Activated CD8-positive, alpha-beta memory T cell treated with anti-CD3 and anti-CD28 coated beads for 4 hours (primary cell): ENCODE measurements around the gene ARID1A.
"Not testable (repeated sequence)": the region's sequence is repeated elsewhere in the genome, so short reads cannot be mapped to it uniquely, and the experiment has no call there.

ENCODE experiments used
- DNase-seq, 2 donors: peaks; one replicate each; pipeline ENCODE4 v3.0.0-alpha.2; 2020; ENCODE audit warnings: low read depth in 2 of 2

ARID1A gene

DNA sequence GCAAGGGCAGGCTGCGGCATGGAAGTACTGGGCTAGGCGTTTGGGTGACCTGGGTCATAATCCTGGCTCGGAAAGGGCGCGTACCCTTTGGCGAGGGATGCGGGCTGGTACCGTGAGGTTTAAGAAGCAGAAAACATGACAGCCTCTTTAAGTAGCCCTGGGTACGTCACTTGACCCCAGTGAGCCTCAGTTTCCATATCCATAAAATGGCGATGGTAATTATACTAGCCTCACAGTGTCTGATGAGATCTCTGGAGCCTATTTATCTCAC is 92.6 kb downstream of the ARID1A start:
- DNase-seq = no peak

DNA sequence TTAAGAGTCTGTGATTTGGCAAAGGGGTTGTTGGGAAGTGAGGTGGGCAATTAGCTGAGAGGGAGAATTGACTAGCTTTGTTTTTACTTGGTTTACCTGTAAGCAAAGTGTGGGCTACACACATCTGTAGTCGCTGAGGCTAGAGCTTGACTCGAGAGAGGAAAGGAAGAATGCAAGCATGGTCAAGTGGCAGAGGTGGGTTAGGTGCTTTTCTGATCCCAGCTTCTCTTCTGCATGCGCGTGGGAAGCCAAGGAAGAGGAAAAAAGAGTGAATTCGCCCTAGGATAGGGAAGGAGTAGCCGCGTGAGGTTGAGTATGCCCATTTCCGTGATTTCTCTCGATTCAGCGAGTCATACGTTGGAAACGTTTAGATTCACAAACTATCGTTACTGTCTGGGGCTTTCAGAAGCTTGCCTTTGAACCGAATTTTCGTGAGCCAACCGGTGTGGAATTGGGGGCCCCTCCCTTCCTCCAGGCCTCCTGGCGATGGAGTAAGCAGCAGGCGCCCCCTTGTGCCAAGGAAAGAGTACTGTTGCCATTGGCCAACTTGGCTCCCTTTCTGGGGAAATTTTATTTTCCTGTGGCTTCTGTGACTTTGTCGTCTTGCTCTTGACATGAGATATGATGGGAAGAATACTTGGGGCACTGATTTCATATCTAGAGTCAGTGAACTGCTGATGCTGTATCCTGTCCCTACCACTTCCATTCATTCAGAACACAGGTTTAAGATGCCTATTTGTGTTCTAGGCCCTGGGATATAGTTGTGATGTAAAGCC is 93.2 kb downstream of the ARID1A start:
- peak; percentile 71 to 82 for DNase-seq

DNA sequence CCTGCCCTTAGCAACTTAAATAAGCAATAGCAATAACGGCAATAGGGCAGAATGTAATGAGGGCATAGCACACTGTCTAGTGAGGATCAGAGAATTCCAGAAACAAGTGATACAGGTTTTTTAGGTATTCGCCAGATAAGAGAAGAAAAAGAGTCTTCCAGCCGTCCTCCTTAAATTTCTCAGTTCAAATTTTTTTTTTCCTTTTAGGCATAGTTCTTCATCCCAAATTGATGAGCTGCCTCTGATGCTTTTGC is 93.7 kb downstream of the ARID1A start:
- DNase-seq = no peak

DNA sequence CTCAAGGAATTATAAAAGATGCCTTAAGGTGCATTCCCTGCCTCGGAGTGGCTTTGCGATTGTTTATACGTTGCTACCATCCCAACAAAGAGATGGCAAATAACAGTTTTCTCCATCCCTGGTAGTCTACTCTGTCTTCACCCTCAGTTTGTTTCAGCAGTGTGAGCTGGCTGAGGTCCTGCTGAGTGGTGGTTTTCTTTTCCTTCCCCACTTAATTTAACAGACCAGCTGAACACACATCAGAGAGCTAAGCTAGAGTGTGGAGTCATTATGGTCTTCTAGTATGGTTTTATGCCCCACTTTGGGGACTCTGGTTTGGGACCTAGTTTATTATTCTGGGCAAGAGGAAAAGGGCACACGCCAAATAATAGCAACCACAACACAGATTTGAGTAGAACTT is 94.1 kb downstream of the ARID1A start:
- no peak for DNase-seq

DNA sequence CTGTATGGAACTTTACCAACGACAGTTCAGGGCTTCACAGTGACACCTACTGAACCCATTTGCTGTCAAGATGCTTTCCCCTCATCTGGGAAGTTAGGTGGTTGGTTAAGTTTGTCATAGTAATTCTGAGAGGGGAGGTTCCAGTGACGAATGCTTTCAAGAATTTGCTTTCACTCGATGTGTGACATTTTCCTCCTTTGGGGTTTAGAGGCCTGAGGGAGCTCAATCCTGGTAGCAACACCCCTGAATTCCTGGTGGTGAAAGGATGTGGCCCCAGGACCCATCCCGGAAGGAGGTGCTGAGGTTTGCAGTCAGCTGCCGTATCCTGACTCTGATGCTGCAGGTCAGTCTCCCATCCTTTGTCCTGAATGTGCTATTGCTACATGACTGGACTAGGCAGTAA is 94.7 kb downstream of the ARID1A start:
- no peak for DNase-seq

DNA sequence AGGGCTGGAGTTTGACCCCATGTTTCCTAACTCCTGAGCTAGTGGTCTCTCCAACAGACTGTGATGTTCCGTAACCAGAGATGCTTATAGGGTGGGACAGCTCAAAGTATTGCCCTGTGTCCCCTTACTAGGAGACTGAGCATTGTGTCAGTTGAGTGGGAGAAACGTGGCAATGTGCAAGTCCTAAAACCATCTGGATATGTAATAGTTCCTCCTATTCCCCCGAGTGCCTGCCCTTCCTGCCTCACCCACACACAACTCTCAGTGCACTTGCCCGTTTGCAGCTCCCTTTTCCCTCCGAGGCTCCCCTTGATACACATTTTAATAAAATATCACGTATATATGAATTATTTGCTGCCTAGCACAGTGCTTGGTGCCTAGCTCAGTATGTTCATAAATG is 95.3 kb downstream of the ARID1A start:
- no peak for DNase-seq

DNA sequence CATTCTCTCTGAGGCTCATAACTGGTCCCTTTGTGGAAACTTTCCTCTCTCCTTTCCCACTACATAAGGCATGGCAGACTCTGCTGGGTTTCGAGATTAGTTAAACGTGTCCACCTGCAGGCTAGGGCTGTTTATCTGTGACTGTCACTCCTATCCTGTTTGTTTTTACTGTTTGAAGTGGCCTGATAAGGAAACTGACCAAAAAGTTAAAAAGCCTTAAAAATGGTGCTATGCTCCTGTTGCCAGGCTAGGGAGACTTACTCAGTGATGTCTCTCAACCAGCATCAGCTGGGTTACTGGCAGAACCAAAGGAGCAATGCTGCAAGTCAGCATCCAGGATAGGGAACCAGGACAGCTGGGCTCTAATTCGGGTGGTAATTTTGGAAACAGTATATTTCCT is 95.8 kb downstream of the ARID1A start:
- no peak for DNase-seq

DNA sequence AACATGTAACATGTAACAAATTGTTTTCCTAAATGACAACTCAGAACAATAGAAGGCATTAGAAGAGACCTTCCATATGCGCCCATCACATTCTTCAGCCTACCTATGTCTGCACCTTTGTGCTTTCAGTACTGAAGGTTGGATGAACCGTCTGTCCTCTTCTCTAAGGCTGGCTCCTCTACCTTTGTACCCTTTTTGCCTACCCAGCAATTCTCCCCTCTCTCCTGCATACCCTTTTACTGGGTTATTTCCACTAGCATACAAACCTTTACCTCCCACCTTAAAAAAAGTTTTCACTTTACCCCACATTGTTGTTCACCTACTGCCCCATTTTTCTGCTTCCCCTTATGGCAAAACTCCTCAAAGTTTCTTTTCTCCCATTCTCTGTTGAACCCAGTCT is 97.1 kb downstream of the ARID1A start:
- DNase-seq = no peak

DNA sequence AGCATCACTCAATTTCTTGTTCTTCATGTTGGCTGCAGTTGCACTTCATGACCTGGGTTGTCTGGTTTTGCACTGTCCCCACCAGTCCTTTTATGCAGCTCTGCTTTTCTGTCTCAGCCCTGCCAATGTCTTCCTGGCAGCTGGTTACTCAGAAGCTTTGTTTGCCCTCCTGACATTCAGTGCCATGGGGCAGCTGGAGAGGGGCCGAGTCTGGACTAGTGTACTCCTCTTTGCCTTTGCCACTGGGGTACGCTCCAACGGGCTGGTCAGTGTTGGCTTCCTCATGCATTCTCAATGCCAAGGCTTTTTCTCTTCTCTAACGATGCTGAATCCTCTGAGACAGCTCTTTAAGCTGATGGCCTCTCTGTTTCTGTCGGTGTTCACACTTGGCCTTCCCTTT is 98.6 kb downstream of the ARID1A start:
- DNase-seq = no peak

DNA sequence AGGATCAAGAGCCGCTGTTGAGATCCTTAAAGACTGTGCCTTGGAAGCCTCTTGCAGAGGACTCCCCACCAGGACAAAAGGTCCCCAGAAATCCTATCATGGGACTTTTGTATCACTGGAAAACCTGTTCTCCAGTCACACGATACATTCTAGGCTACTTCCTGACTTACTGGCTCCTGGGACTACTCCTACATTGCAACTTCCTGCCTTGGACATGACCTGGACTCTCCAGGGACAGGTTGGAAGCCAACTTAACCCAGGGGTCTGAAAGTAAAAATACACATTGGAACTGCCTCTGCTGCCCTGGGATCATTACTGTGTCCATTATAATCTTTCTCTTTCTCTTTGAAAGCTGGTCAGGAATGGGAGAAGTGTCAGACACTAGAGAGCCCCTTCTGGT is 101.8 kb downstream of the ARID1A start:
- no peak for DNase-seq

DNA sequence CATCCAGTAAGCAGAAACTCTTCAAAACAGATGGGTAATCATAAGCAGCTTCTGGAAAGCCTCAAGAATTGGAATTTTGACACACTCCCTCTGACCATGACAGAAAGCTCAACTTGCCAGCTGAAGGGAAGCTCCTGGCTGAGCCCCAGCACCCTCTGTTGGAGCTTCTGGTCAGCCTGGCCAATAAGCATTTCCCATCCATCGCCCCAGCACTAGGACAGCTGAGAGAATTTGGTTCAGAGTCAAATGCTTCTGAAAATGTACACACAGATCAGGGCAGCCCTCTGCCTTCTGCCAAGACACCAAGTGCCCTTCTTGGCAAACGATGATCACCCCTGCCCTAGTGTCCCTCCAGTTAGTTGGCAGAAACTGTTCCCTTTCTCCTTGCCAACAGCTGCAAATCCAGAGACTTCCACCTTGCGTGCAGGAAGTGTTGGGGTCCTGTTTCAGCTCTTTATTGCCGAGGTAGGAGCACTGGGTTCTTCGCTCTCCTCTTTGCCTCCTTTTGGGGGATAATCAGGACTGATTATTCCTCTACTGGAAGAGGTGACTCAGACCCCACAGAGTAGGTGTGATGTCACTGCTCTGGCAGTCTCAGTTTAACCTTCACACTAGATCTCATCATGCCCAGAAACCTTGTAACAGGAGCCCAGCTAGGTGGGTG is 103.8 kb downstream of the ARID1A start:
- no peak for DNase-seq

DNA sequence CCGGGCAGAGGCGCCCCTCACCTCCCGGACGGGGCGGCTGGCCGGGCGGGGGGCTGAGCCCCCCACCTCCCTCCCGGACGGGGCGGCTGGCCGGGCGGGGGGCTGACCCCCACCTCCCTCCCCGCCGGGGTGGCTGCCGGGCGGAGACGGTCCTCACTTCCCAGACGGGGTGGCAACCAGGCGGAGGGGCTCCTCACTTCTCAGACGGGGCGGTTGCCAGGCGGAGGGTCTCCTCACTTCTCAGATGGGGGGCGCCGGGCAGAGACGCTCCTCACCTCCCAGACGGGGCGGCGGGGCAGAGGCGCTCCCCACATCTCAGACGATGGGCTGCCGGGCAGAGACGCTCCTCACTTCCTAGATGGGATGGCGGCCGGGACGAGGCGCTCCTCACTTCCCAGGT is 108.1 kb downstream of the ARID1A start:
- DNase-seq = not testable (repeated sequence)

DNA sequence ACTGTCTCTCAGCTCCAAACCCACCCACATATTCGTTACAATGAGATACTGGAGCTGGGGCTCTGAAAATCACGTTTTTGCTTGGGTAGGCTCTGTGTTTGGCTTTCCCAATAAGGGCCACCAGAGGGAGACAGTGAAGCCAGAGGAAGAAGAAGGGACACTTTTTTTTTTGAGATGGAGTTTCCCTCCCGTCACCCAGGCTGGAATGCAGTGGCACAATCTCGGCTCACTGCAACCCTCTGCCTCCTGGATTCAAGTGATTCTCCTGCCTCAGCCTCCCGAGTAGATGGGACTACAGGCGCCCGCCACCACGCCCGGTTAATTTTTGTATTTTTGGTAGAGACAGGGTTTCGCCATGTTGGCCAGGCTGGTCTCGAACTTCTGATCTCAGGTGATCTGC is 114.3 kb downstream of the ARID1A start:
- peak; percentile 52 to 68 for DNase-seq

DNA sequence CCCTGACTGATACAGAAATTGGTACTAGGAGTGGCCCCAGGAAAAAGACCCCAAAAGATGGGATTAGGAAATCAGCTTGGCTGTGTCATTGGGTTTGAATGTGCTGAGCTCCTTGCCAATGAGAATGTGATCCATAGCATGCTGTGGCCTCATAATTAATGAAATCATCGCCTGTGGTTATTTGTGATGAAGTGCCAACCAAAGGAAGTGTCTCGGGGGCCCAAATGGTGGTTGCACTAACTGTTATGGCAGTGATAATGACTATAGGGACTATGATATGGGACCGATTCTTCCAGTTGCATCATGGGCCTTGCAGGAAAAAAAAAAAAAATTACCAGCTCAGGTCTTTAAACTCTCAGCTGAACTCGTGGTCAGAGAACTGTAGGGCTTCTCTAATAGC is 115.2 kb downstream of the ARID1A start:
- DNase-seq = no peak

DNA sequence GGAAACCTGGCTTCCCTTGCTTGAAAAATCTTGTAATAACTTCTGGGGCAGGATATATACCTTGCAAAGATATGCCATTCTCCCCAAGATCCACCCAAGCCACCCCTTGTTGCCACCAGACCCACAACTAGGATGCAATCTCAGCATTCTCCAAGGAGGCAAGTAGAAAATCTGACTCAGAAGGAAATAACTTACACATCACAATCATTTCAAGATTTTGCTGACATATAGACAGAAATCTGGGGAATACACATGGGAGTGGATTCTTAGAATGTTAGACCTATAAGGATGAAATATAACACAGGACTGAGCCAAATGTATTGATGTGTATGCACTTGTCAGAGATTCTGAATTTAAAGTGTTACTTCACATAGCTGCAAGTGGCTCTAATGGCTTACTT is 115.9 kb downstream of the ARID1A start:
- no peak for DNase-seq

DNA sequence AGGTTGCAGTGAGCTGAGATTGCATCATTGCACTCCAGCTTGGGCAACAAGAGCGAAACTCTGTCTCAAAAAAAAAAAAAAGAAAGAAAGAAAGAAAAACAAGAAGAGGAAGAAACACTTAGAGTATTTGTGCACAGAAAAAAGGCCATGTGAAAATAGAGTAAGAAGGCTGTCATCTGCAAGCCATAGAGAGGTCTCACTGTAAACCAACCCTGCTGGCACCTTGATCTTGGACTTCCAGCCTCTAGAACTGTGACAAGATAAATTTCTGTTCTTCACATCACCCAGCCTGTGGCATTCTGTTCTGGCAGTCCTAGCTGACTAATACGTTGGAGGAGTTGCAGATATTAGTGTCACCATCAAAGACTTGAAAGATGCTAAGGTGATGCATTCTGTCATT is 118.6 kb downstream of the ARID1A start:
- DNase-seq = no peak

DNA sequence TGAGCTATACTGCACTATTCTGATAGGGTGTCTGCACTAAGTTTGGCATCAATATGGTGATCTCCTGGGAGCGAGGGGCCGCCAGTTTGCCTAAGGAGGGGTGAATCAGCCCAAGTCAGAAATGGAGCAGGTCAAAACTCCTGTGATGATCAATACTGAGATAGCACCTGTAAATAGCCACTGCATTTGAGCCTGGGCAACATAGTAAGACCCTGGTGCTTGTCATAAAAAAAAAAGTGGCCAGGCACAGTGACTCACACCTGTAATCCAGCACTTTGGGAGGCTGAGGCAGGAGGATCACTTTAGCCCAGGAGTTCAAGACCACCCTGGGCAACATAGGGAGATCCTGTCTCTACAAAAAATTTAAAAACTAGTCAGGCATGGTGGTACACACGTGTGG is 119.1 kb downstream of the ARID1A start:
- DNase-seq = no peak

DNA sequence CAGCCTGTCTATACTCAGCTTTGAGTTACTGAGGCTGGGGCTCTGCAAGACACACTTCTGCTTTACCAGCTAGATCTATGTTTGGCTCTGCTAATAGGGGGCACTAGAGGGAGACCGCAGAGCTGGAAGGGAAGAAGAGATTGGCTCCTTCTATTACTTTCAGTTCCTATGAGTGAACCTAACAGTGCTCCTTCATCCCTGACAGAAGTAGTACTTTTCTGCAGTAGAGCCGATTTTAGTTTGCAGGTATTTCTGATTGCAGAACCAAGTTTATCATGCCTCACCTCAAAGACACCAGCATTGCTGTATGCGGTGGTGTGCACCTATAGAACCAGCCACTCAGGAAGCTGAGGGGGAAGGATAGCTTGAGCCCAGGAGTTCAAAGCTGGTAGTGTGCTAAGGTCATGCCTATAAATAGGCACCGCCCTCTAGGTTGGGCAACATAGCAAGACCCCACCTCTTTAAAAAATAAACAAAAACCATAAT is 125.0 kb downstream of the ARID1A start:
- no peak for DNase-seq

DNA sequence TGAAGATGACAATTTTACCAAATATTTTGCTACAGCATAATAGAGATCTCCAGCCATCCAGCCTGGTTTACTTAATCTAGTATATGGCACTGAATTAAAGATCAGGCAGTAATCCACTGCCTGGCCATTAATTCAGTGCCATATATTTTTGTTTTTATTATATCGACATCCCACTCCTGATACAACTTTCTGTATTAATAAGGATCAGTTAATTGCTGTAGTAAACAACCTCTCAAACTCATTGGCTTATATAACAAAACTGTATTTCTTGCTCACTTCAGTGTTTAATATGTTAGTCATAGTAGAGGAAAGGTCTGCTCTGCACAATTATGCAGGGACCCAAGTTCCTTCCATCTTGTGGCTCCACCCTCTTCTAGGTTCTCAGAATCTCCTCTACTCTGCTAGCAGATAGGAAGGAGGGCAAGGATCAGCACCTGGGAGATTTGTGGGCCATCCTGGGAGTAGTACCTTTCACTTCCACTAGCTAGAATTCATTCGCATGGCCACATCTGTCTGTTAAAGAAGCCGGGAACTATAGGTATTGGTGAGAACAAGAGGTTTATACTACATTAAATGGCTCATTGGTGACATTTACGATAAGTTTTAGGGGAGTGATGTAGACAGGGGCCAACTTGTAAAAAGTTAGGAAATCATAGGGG is 127.1 kb downstream of the ARID1A start:
- no peak for DNase-seq

DNA sequence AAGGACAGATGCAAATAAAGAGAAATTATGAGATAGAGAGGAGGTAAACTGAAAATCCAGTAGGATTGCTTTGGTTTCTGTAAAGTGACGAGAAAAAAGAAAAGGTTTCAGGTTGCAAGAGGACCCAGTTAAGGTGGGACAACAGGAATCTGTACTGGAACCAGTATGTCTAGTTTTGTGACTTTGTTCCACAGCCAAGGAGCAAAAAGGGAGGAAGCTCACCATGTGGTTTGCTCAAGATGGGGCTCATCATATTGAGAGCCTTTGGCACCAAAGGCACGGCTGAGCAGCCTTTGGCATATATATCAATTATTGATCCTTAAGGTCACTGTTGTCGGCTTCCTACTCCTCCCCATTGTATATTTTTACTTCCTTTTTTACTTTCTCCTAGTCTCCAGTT is 128.9 kb downstream of the ARID1A start:
- no peak for DNase-seq

DNA sequence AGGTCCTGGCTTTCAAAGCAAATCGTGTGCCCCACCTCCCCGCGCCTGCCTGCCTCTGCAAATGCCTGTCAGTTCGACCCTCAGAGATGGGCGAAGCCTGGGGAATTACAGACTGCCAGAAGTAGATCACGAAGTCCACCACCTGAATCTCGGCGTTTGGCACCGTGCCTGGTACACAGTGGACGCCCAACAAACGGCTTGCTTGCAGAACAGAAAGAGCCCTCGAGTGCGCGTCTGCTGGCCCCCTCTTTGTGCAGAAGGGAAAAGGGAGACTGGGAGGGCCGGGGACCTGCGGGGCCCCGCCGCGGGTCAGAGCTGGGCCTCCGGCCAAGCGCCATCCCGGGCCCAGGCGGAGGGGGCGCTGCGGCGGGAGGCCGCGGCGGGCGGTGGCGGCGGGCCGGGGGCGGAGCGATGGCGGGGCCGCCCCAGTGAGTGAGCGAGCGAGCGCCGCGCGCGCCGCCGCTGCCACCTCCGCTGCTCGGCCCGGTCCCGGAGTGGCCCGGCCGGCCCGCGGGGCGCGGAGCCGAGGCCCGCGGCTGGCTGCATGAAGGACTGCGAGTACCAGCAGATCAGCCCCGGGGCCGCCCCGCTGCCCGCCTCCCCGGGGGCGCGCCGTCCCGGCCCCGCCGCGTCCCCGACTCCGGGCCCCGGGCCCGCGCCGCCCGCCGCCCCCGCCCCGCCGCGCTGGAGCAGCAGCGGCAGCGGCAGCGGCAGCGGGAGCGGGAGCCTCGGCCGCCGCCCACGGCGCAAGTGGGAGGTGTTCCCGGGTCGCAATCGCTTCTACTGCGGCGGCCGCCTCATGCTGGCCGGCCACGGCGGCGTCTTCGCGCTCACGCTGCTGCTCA is 130.7 kb downstream of the ARID1A start, which contains the start of gene ZDHHC18:
Gene ZDHHC18, plus strand, starts transcription at position 428 of the 845 bp plus-strand sequence. Its CDS starts 117 bp downstream, at position 545.
- peak; percentile 28 to 33 for DNase-seq

DNA sequence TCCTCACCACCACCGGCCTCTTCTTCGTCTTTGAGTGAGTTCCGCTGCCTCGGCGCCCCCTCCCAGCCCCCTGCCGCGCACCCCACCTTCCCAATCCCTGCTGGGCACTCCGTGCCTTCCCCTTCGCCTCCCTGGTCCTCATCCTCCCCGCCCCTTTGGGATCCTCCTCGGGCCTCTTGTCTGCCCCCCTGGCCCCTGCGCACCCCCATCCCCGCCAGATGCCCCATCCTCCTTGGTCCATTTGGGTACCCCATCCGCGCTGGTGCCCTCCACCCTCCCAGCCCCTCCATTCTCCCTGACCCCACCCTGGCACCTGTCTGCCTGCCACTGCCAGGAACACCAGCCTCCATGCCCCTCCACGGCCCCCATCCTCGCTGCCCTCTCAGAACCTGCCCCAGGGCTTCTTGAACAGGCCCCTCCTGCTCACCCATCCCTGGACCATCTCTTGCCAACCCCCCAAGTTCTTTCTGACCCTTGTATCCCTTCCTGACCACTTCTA is 131.3 kb downstream of the ARID1A start:
- DNase-seq = no peak
